H1 (cell line): Measurements from ENCODE around the gene CCL23. TPM values are rescaled to one million over a fixed set of nuclear protein-coding genes. Genes with fewer than 3 reads are reported as not detected.

Experiments
- CTCF ChIA-PET: fragments of 300-600 bp; sonication (Branson Sonifier 250); formaldehyde crosslinking; loops from one replicate; lab custom pipeline; 2021; ENCODE audit not compliant: partially characterized antibody; lab: Charles Lee
- POLR2A ChIA-PET: fragments of 300-600 bp; sonication (Branson Sonifier 250); formaldehyde crosslinking; loops from one replicate; lab custom pipeline; 2021; ENCODE audit warnings: inconsistent platforms; ENCODE audit not compliant: partially characterized antibody; lab: Charles Lee
- DNase-seq, 2 experiments: peaks; one replicate each; pipeline versions ENCODE4 v3.0.0 to v3.0.0-alpha.2; 2010 to 2022; ENCODE audit warnings: low spot score in 2 of 2, low read depth in 1 of 2, mixed read lengths in 1 of 2
- FAIRE-seq: peaks from 2 replicates; lab custom pipeline; 2011; peaks lifted over from hg19 to GRCh38; lab: Jason Lieb, UNC
- H2AFZ ChIP-seq: 2 replicates; pipeline ENCODE4 v1.8.1; 2012; ENCODE audit warnings: low read length, inconsistent platforms
- H2AK5ac ChIP-seq: 2 replicates; pipeline ENCODE4 v1.6.1; 2013; ENCODE audit warnings: low read depth, low read length
- H2BK120ac ChIP-seq: replicated peaks from 2 replicates; pipeline ENCODE3; 2013; ENCODE audit warnings: low read depth, low read length, inconsistent platforms
- H2BK12ac ChIP-seq: 2 replicates; pipeline ENCODE4 v1.6.1; 2013; ENCODE audit warnings: low read depth, low read length
- H2BK15ac ChIP-seq: 2 replicates; pipeline ENCODE4 v1.6.1; 2013; ENCODE audit warnings: low read length
- H2BK20ac ChIP-seq: 2 replicates; pipeline ENCODE4 v1.6.1; 2013; ENCODE audit warnings: low read length
- H2BK5ac ChIP-seq: 2 replicates; pipeline ENCODE4 v1.6.1; 2013; ENCODE audit warnings: low read depth, low read length
- H3K14ac ChIP-seq: 2 replicates; pipeline ENCODE4 v1.6.1; 2013; ENCODE audit warnings: inconsistent platforms; ENCODE audit not compliant: insufficient read length
- H3K18ac ChIP-seq: 2 replicates; pipeline ENCODE4 v1.6.1; 2013; ENCODE audit warnings: low read length; ENCODE audit errors: extremely low read depth
- H3K23ac ChIP-seq: 2 replicates; pipeline ENCODE4 v1.6.1; 2013; ENCODE audit warnings: inconsistent platforms; ENCODE audit not compliant: insufficient read length
- H3K23me2 ChIP-seq: 2 replicates; pipeline ENCODE4 v1.6.1; 2013; ENCODE audit warnings: low read depth, low read length
- H3K27ac ChIP-seq: 2 replicates; pipeline ENCODE4 v1.6.1; 2011; ENCODE audit warnings: low read depth, low read length, inconsistent platforms
- H3K27me3 ChIP-seq, 4 experiments: replicated peaks in 1 of 4; 1 replicate in 1 of 4; 2 replicates in 3 of 4; pipeline versions ENCODE4 v1.6.1 to v1.8.1; 2011 to 2013; ENCODE audit warnings: low read length in 3 of 4, mild to moderate bottlenecking in 3 of 4, inconsistent platforms in 2 of 4, mixed read lengths in 2 of 4, moderate library complexity in 1 of 4; ENCODE audit not compliant: control insufficient read depth in 3 of 4, insufficient read depth in 3 of 4; ENCODE audit errors: extremely low read depth in 1 of 4
- H3K36me3 ChIP-seq, 4 experiments: 2 replicates each; pipeline versions ENCODE4 v1.6.1 to v1.8.1; 2011 to 2013; ENCODE audit warnings: mild to moderate bottlenecking in 4 of 4, low read length in 3 of 4, moderate library complexity in 2 of 4, control low read depth in 1 of 4, inconsistent platforms in 1 of 4; ENCODE audit not compliant: insufficient read depth in 4 of 4, control insufficient read depth in 2 of 4
- H3K4ac ChIP-seq: replicated peaks from 2 replicates; pipeline ENCODE3; 2013; ENCODE audit warnings: low read length, low read depth, mixed read lengths, inconsistent platforms; ENCODE audit not compliant: insufficient read length
- H3K4me1 ChIP-seq, 4 experiments: replicated peaks in 1 of 4; 1 replicate in 1 of 4; 2 replicates in 3 of 4; pipeline versions ENCODE4 v1.6.1 to v1.8.1; 2011 to 2013; ENCODE audit warnings: low read length in 3 of 4, inconsistent platforms in 2 of 4, mixed read lengths in 1 of 4; ENCODE audit not compliant: insufficient read depth in 4 of 4, control insufficient read depth in 3 of 4
- H3K4me2 ChIP-seq, 2 experiments: 2 replicates each; pipeline versions ENCODE4 v1.6.1 to v1.8.1; 2011 to 2013; ENCODE audit warnings: low read depth in 2 of 2, low read length in 2 of 2, control low read depth in 1 of 2, inconsistent platforms in 1 of 2, mild to moderate bottlenecking in 1 of 2; ENCODE audit not compliant: insufficient read depth in 1 of 2
- H3K4me3 ChIP-seq, 4 experiments: fragments of 200-600, 300-600 bp in 1 of 4; sonication (generic), shearing (Covaris generic), sonication (Bioruptor Twin) in 1 of 4; 2 replicates each; pipeline versions ENCODE4 v1.5.1 to v1.8.1; 2011 to 2016; ENCODE audit warnings: low read length in 4 of 4, low read depth in 3 of 4, control low read depth in 2 of 4, inconsistent platforms in 2 of 4, mild to moderate bottlenecking in 2 of 4, mixed read lengths in 1 of 4, moderate library complexity in 1 of 4; ENCODE audit not compliant: insufficient read depth in 2 of 4; ENCODE audit errors: extremely low read depth in 1 of 4
- H3K56ac ChIP-seq: replicated peaks from 2 replicates; pipeline ENCODE3; 2013; ENCODE audit warnings: low read depth, mild to moderate bottlenecking, mixed read lengths, low read length, inconsistent platforms; ENCODE audit not compliant: insufficient read length
- H3K79me1 ChIP-seq: 2 replicates; pipeline ENCODE4 v1.6.1; 2013; ENCODE audit warnings: low read depth, low read length, control low read depth
- H3K79me2 ChIP-seq, 2 experiments: 2 replicates each; pipeline versions ENCODE4 v1.6.1 to v1.8.1; 2012 to 2013; ENCODE audit warnings: low read length in 2 of 2, mild to moderate bottlenecking in 2 of 2, inconsistent platforms in 1 of 2; ENCODE audit not compliant: insufficient read depth in 2 of 2, control insufficient read depth in 1 of 2
- H3K9ac ChIP-seq, 4 experiments: replicated peaks in 1 of 4; 1 replicate in 1 of 4; 2 replicates in 3 of 4; pipeline versions ENCODE4 v1.6.1 to v1.8.1; 2011 to 2013; ENCODE audit warnings: low read depth in 3 of 4, low read length in 3 of 4, control low read depth in 2 of 4, mild to moderate bottlenecking in 2 of 4, moderate library complexity in 2 of 4, inconsistent platforms in 1 of 4; ENCODE audit errors: extremely low read depth in 1 of 4
- H3K9me3 ChIP-seq, 2 experiments: 2 replicates each; pipeline versions ENCODE4 v1.6.1 to v1.8.1; 2012 to 2013; ENCODE audit warnings: mild to moderate bottlenecking in 2 of 2, moderate library complexity in 2 of 2, control low read depth in 1 of 2, inconsistent platforms in 1 of 2, low read depth in 1 of 2, low read length in 1 of 2, mixed read lengths in 1 of 2; ENCODE audit not compliant: insufficient read depth in 2 of 2
- H4K20me1 ChIP-seq, 2 experiments: replicated peaks in 1 of 2; 2 replicates each; pipeline versions ENCODE3 to v1.8.1; 2011 to 2013; ENCODE audit warnings: inconsistent platforms in 2 of 2, low read length in 2 of 2, mild to moderate bottlenecking in 1 of 2; ENCODE audit not compliant: insufficient read depth in 2 of 2, control insufficient read depth in 1 of 2
- H4K5ac ChIP-seq: 2 replicates; pipeline ENCODE4 v1.6.1; 2013; ENCODE audit warnings: low read length, low read depth, mixed read lengths, inconsistent platforms; ENCODE audit not compliant: insufficient read length
- H4K8ac ChIP-seq: 2 replicates; pipeline ENCODE4 v1.8.0; 2013; ENCODE audit warnings: mild to moderate bottlenecking, moderate library complexity, low read length, inconsistent platforms; ENCODE audit not compliant: insufficient read depth; ENCODE audit errors: extremely low read depth
- H4K91ac ChIP-seq: replicated peaks from 2 replicates; pipeline ENCODE3; 2013; ENCODE audit warnings: low read length, mixed read lengths, inconsistent platforms; ENCODE audit not compliant: insufficient read length
- FOSL1 ChIP-seq: IDR thresholded peaks from 2 replicates; pipeline ENCODE4 v1.6.1; 2011; ENCODE audit warnings: mild to moderate bottlenecking, low read depth, low read length, moderate library complexity; ENCODE audit not compliant: insufficient read depth
- GABPA ChIP-seq: IDR thresholded peaks from 2 replicates; pipeline ENCODE4 v1.6.1; 2011; ENCODE audit warnings: mild to moderate bottlenecking, low read length, moderate library complexity, borderline replicate concordance; ENCODE audit not compliant: insufficient read depth
- KDM4A ChIP-seq: IDR thresholded peaks from one replicate; pipeline ENCODE4 v1.7.1; 2012; ENCODE audit warnings: low read depth, mild to moderate bottlenecking, moderate library complexity, low read length, inconsistent platforms; ENCODE audit not compliant: severe bottlenecking
- NRF1 ChIP-seq: IDR thresholded peaks from 2 replicates; pipeline ENCODE4 v1.6.1; 2011; ENCODE audit warnings: mild to moderate bottlenecking, low read depth, low read length, improper control_type of control experiment
- SRF ChIP-seq: IDR thresholded peaks from 2 replicates; pipeline ENCODE4 v1.6.1; 2011; ENCODE audit warnings: mild to moderate bottlenecking, low read depth, low read length, moderate library complexity
- TAF7 ChIP-seq: optimal IDR thresholded peaks from 2 replicates; pipeline ENCODE3; 2011; ENCODE audit warnings: low read depth, mild to moderate bottlenecking, inconsistent platforms, low read length, moderate library complexity, borderline replicate concordance
- TBP ChIP-seq: IDR thresholded peaks from 2 replicates; pipeline ENCODE4 v1.6.1; 2011; ENCODE audit warnings: low read depth, low read length, improper control_type of control experiment
- TEAD4 ChIP-seq: IDR thresholded peaks from 2 replicates; pipeline ENCODE4 v1.6.1; 2012; ENCODE audit warnings: low read depth, low read length, inconsistent platforms, mixed read lengths
- WGBS, 2 experiments: shearing (Covaris generic) in 1 of 2; methylation state at CpG; one replicate each; pipeline versions ENCODE4 v1.1.6 to v1.1.7; 2013 to 2015; ENCODE audit warnings: low lambda C conversion rate in 2 of 2, mixed read lengths in 2 of 2, inconsistent platforms in 1 of 2, low coverage in 1 of 2, missing lambda C conversion rate in 1 of 2; ENCODE audit not compliant: insufficient replicate concordance in 2 of 2, insufficient coverage in 1 of 2, insufficient read length in 1 of 2; ENCODE audit errors: extremely low coverage in 1 of 2, missing lambda C conversion rate in 1 of 2; 5-methylcytosine and 5-hydroxymethylcytosine counted together
- polyA plus RNA-seq, 7 experiments: library from polyadenylated mRNA; depleted of rRNA in 3 of 7; stranded (reverse) in 5 of 7; unstranded in 2 of 7; fragments of >200 nt in 5 of 7; fragments of 200-250 nt in 2 of 7; gene quantifications; 1 replicate in 5 of 7; 2 replicates in 1 of 7; 4 replicates in 1 of 7; pipeline versions ENCODE4 v1.2.1 to v1.2.3, GENCODE V29; 2011 to 2013; ENCODE audit warnings: missing spikeins in 2 of 7, mixed read lengths in 2 of 7
- total RNA-seq: library from RNA; stranded (reverse); fragmentation: NEBNext Ultra II Directional; extraction: Animal tissue kit (Norgen Biotek cat#: 25700); gene quantifications from 2 replicates; pipeline ENCODE4 v1.2.1, GENCODE V29; 2021
- TF ChIP-seq, protein P1 (sequence below), 3 experiments: IDR thresholded peaks; 1 replicate in 2 of 3; 2 replicates in 1 of 3; pipeline versions ENCODE4 v1.5.1 to v1.6.1; 2011; ENCODE audit warnings: low read length in 3 of 3, mild to moderate bottlenecking in 3 of 3, inconsistent platforms in 2 of 3, low read depth in 1 of 3, moderate library complexity in 1 of 3; ENCODE audit not compliant: insufficient read depth in 1 of 3; ENCODE audit errors: control extremely low read depth in 1 of 3
- TF ChIP-seq, protein P2 (sequence below): IDR thresholded peaks from 2 replicates; pipeline ENCODE4 v1.6.1; 2012; ENCODE audit warnings: low read length, inconsistent platforms

The CCL23 gene
- total and polyA plus RNA-seq, 2 of the 8 experiments (the other 6 are each of a cell fraction or from before 2014, with no cell fraction given), result not detected

DNA sequence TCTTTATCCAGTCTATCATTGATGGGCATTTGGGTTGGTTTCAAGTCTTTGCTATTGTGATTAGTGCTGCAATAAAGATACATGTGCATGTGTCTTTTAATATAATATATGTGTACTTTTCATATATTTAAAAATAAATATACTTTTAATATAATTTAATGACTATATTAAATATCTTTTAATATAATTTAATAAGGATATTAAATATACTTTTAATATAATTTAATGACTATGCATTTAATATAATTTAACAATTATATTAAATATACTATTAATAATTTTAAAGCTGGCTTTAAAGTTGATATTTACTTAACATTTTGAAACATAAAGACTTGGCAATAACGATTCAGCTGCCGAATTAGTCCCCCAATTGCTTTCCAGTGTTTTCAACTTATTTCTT lies 1.2 kb downstream of the CCL23 start:
- 98% methylated on average over 2 of the region's 2 CpGs; no CpG with 5 or more reads in 1 of the 2 experiments for WGBS, 2 experiments
- TF ChIP-seq, protein P1, sequence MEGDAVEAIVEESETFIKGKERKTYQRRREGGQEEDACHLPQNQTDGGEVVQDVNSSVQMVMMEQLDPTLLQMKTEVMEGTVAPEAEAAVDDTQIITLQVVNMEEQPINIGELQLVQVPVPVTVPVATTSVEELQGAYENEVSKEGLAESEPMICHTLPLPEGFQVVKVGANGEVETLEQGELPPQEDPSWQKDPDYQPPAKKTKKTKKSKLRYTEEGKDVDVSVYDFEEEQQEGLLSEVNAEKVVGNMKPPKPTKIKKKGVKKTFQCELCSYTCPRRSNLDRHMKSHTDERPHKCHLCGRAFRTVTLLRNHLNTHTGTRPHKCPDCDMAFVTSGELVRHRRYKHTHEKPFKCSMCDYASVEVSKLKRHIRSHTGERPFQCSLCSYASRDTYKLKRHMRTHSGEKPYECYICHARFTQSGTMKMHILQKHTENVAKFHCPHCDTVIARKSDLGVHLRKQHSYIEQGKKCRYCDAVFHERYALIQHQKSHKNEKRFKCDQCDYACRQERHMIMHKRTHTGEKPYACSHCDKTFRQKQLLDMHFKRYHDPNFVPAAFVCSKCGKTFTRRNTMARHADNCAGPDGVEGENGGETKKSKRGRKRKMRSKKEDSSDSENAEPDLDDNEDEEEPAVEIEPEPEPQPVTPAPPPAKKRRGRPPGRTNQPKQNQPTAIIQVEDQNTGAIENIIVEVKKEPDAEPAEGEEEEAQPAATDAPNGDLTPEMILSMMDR (IDR thresholded peaks at IDR 0.05; ENCODE audit: control extremely low read depth in 1 of 3, insufficient read depth in 1 of 3, low read depth in 1 of 3, low read length in 3 of 3), result no peak
- no peak for TF ChIP-seq KDM4A
- no peak for TF ChIP-seq TEAD4
- no peak for TF ChIP-seq NRF1
- no peak for TF ChIP-seq TBP
- TF ChIP-seq, protein P2, sequence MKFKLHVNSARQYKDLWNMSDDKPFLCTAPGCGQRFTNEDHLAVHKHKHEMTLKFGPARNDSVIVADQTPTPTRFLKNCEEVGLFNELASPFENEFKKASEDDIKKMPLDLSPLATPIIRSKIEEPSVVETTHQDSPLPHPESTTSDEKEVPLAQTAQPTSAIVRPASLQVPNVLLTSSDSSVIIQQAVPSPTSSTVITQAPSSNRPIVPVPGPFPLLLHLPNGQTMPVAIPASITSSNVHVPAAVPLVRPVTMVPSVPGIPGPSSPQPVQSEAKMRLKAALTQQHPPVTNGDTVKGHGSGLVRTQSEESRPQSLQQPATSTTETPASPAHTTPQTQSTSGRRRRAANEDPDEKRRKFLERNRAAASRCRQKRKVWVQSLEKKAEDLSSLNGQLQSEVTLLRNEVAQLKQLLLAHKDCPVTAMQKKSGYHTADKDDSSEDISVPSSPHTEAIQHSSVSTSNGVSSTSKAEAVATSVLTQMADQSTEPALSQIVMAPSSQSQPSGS, result no peak
- TF ChIP-seq TAF7, result no peak
- TF ChIP-seq SRF, result no peak
- TF ChIP-seq GABPA, result no peak
- TF ChIP-seq FOSL1, result no peak

More for the DNA sequence above, 1.2 kb downstream of the CCL23 start:
- no peak overlapping the region for H2AFZ ChIP-seq
- no peaks in the 10 kb centered on the region for H3K79me1 ChIP-seq
- H3K9ac ChIP-seq, result no peak overlapping the region
- no peaks in the 10 kb centered on the region for H3K4me1 ChIP-seq
- no peak overlapping the region for H2BK15ac ChIP-seq
- no peak overlapping the region for H3K14ac ChIP-seq
- no peak overlapping the region for H3K27ac ChIP-seq
- no peak overlapping the region for H2AK5ac ChIP-seq
- no peaks in the 10 kb centered on the region for H3K79me2 ChIP-seq
- no peak overlapping the region for H4K8ac ChIP-seq
- peaks cover 0 to 14% of the 10 kb centered on the region in 2 experiments; a peak in 2 of 4 replicates for H3K9me3 ChIP-seq
- ChIA-PET POLR2A (no interaction called here), CTCF (interaction anchor here (0.8 to 1.5 kb wide), 2 partner anchors 47 to 53 kb away, joined by 3 read pairs; no protein-coding TSS in a partner anchor)
- no peak overlapping the region for H2BK20ac ChIP-seq
- no peak overlapping the region for H3K4ac ChIP-seq
- FAIRE-seq (no peak), DNase-seq (no peak)
- H4K5ac ChIP-seq, result no peak overlapping the region
- H3K23ac ChIP-seq, result no peak overlapping the region
- no peaks in the 10 kb centered on the region for H3K27me3 ChIP-seq
- H3K4me2 ChIP-seq, result no peak overlapping the region
- H3K56ac ChIP-seq, result no peak overlapping the region
- no peaks in the 10 kb centered on the region for H3K36me3 ChIP-seq
- no peak overlapping the region for H3K4me3 ChIP-seq
- H4K91ac ChIP-seq, result no peak overlapping the region
- no peak overlapping the region for H2BK120ac ChIP-seq
- H2BK5ac ChIP-seq, result no peak overlapping the region
- H2BK12ac ChIP-seq, result no peak overlapping the region
- H3K18ac ChIP-seq, result no peak overlapping the region
- H3K23me2 ChIP-seq, result no peaks in the 10 kb centered on the region
- no peaks in the 10 kb centered on the region for H4K20me1 ChIP-seq
